Measurements from ENCODE around the gene ATF1. TPM values are rescaled to one million over a fixed set of nuclear protein-coding genes. Genes with fewer than 3 reads are reported as not detected.
"Not testable (repeated sequence)": the region's sequence is repeated elsewhere in the genome, so short reads cannot be mapped to it uniquely, and the experiment has no call there.

The ATF1 gene
- total and polyA plus RNA-seq, 3 experiments from 2014 or later, result 36.8 to 54.0 (median 50.8) TPM

DNA sequence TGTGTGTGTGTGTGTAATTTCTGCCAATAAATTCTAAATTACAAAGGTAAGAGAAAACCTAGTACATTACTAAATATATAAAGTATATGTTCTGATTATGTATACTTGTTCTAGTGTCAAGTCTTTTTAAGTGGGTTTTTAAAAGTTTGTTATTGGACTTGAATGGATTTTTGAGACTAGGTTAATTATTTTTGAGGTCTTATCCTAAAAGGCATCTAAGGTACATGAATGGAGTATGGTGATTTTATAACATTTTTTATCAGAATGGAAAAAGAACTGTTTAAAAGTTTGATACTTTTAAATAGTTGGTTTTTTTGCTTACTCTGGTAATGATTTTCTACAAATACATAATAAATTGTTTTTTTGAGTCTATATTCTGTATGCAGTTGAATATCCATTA lies 56.3 kb downstream of the ATF1 start:
- no peaks in the 10 kb centered on the region for H3K9me3 Mint-ChIP-seq
- Histone ChIP-seq H3K36me3 (ENCODE audit: insufficient read depth, low read length) (peaks cover 5% of the 10 kb centered on the region), H3K27me3 (ENCODE audit: insufficient read depth, low read length, poor library complexity, severe bottlenecking) (no peaks in the 10 kb centered on the region), H3K4me3 (ENCODE audit: low read length) (no peak overlapping the region), H3K27ac (ENCODE audit: low read depth, low read length) (no peak overlapping the region), H3K9me3 (ENCODE audit: low read length) (no peaks in the 10 kb centered on the region), H3K4me1 (ENCODE audit: insufficient read depth, low read length) (no peaks in the 10 kb centered on the region)
- DNase-seq, result no peak
- H3K4me1 Mint-ChIP-seq, result peaks cover 0 to 4% (median 4%) of the 10 kb centered on the region in 3 donors
- H3K27ac Mint-ChIP-seq, result no peak overlapping the region
- no peaks in the 10 kb centered on the region for H3K27me3 Mint-ChIP-seq
- H3K36me3 Mint-ChIP-seq, result peaks cover 6 to 45% (median 15%) of the 10 kb centered on the region in 3 donors
- POLR2A ChIA-PET, result no interaction called here
- no peak overlapping the region for H3K4me3 Mint-ChIP-seq
- CTCF ChIA-PET, result no interaction called here

DNA sequence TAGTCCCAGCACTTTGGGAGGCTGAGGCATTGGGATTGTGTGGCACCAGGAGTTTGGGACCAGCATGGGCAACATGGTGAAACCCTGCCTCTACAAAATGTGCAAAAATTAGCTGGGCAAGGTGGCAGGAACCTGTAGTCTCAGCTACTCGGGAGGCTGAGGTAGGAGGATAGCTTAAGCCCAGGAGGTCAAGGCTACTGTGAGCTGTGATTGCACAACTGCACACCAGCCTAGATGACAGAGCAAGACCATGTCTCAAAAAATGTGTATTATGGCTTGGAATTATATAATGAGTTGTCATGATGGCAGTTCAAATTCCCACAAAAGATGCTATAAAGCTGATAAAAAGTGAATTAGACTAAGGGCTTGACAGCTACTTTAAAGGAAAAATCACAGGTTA lies 58.2 kb downstream of the ATF1 start:
- H3K27me3 ChIP-seq (ENCODE audit: insufficient read depth, low read length, poor library complexity, severe bottlenecking), result no peaks in the 10 kb centered on the region
- ChIA-PET POLR2A (no interaction called here), CTCF (interaction anchor here (1.0 kb wide), 1 partner anchor 205 kb away, joined by 3 read pairs; no protein-coding TSS in a partner anchor)
- H3K27ac Mint-ChIP-seq, result no peak overlapping the region
- no peaks in the 10 kb centered on the region for H3K9me3 ChIP-seq (ENCODE audit: low read length)
- H3K36me3 Mint-ChIP-seq, result peaks cover 0 to 27% (median 8%) of the 10 kb centered on the region in 3 donors
- H3K4me1 ChIP-seq (ENCODE audit: insufficient read depth, low read length), result no peaks in the 10 kb centered on the region
- H3K4me1 Mint-ChIP-seq, result peaks cover 0 to 7% (median 6%) of the 10 kb centered on the region in 3 donors
- no peak overlapping the region for H3K4me3 ChIP-seq (ENCODE audit: low read length)
- H3K27me3 Mint-ChIP-seq, result no peaks in the 10 kb centered on the region
- H3K9me3 Mint-ChIP-seq, result no peaks in the 10 kb centered on the region
- no peak overlapping the region for H3K4me3 Mint-ChIP-seq
- no peaks in the 10 kb centered on the region for H3K36me3 ChIP-seq (ENCODE audit: insufficient read depth, low read length)
- DNase-seq, result no peak
- no peak overlapping the region for H3K27ac ChIP-seq (ENCODE audit: low read depth, low read length)

DNA sequence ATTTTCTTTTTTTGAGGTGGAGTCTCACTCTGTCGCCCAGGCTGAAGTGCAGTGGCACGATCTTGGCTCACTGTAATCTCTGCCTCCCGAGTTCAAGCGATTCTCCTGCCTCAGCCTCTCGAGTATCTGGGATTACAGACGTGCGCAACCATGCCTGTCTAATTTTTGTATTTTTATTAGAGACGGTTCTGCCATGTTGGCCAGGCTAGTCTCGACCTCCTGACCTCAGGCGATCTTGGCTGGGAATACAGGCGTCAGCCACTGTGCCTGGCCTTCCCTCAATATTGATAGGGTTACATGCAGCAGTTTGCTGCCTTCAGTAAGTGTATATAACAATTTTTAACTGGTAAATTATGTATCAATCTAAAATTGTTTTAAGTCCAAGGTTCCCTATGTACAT lies 59.8 kb downstream of the ATF1 start:
- H3K27me3 Mint-ChIP-seq, POLR2A ChIA-PET: not testable (repeated sequence)

DNA sequence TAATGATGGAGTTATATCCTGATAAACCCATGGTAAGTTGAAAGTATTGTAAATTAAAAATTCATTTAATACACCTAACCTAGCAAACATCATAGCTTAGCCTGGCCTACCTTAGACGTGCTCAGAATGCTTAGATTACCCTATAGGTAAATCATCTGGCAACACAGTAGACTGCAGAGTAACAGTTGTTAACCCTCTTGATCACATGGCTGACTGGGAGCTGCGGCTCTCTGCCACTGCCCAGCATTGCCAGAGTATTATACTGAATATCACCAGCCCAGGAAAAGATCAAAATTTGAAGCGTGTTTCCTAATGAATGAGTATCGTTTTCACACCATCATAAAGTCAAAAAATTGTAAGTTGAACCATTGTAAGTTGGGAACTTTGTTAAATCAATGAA lies 61.0 kb downstream of the ATF1 start:
- POLR2A ChIA-PET, result interaction anchor here (0.6 to 0.7 kb wide), 4 partner anchors 19 to 162 kb away, joined by 3 to 5 read pairs (median 3); no protein-coding TSS in a partner anchor
- peak overlapping the region in 1 of 7 donors; percentile 27 for H3K4me3 Mint-ChIP-seq
- no peaks in the 10 kb centered on the region for H3K36me3 ChIP-seq (ENCODE audit: insufficient read depth, low read length)
- peaks cover 0 to 7% (median 6%) of the 10 kb centered on the region in 3 donors for H3K4me1 Mint-ChIP-seq
- DNase-seq, result no peak
- H3K9me3 Mint-ChIP-seq, result no peaks in the 10 kb centered on the region
- no peaks in the 10 kb centered on the region for H3K27me3 Mint-ChIP-seq
- H3K9me3 ChIP-seq (ENCODE audit: low read length), result no peaks in the 10 kb centered on the region
- CTCF ChIA-PET, result interaction anchor here (1.1 to 3.3 kb wide), 7 partner anchors 60 to 203 kb away, joined by 3 to 38 read pairs (median 5); a partner anchor contains a TSS
- H3K27me3 ChIP-seq (ENCODE audit: insufficient read depth, low read length, poor library complexity, severe bottlenecking), result no peaks in the 10 kb centered on the region
- H3K27ac Mint-ChIP-seq, result peak overlapping the region; percentile 34 to 92 (median 76)
- no peak overlapping the region for H3K27ac ChIP-seq (ENCODE audit: low read depth, low read length)
- H3K4me1 ChIP-seq (ENCODE audit: insufficient read depth, low read length), result no peaks in the 10 kb centered on the region
- H3K4me3 ChIP-seq (ENCODE audit: low read length), result no peak overlapping the region
- H3K36me3 Mint-ChIP-seq, result peaks cover 0 to 4% (median 0%) of the 10 kb centered on the region in 3 donors

More for the DNA sequence above, 59.8 kb downstream of the ATF1 start:
- H3K27ac ChIP-seq (ENCODE audit: low read depth, low read length); H3K36me3 ChIP-seq (ENCODE audit: insufficient read depth, low read length); H3K4me3 Mint-ChIP-seq; CTCF ChIA-PET; H3K4me1 Mint-ChIP-seq; H3K9me3 Mint-ChIP-seq; DNase-seq; H3K27me3 ChIP-seq (ENCODE audit: insufficient read depth, low read length, poor library complexity, severe bottlenecking); H3K9me3 ChIP-seq (ENCODE audit: low read length); H3K4me3 ChIP-seq (ENCODE audit: low read length); H3K4me1 ChIP-seq (ENCODE audit: insufficient read depth, low read length): not testable (repeated sequence)
- H3K36me3 Mint-ChIP-seq, result peaks cover 0 to 16% (median 2%) of the 10 kb centered on the region in 3 donors
- H3K27ac Mint-ChIP-seq, result peak overlapping the region in 1 of 8 donors; percentile 14

DNA sequence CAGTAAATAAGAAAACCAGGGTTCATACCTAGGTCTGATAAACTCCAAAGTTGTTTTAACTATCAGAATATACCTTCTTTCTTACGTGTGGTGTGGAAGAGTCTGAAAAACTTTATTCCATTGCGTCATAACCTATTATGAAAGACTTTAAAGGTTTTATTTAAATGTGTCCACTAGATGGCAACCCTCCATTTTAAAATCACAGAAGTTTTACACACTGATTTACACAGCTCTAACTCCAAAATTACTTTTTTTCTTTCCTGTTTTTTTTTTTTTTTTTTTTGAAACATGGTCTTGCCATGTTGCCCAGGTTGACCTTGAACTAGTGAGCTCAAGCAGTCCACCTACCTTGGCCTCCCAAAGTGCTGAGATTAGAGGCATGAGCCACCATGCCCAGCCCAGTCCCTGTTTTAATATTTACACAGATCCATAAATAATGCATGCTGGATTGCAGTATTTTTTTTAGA lies 61.5 kb downstream of the ATF1 start:
- H3K9me3 ChIP-seq (ENCODE audit: low read length), result no peaks in the 10 kb centered on the region
- Mint-ChIP-seq H3K27ac (peak overlapping the region; percentile 34 to 92 (median 76)), H3K4me1 (peaks cover 0 to 7% (median 6%) of the 10 kb centered on the region in 3 donors), H3K27me3 (no peaks in the 10 kb centered on the region), H3K36me3 (peaks cover 0 to 4% (median 0%) of the 10 kb centered on the region in 3 donors), H3K4me3 (peak overlapping the region in 1 of 7 donors; percentile 27), H3K9me3 (no peaks in the 10 kb centered on the region)
- ChIA-PET POLR2A (interaction anchor here (0.6 to 1.0 kb wide), 4 partner anchors 19 to 258 kb away, joined by 3 to 5 read pairs (median 3); partner anchors contain the start of gene CSRNP2), CTCF (interaction anchor here (0.7 to 3.3 kb wide), 9 partner anchors 20 to 202 kb away, joined by 3 to 38 read pairs (median 3); a partner anchor contains a TSS)
- H3K36me3 ChIP-seq (ENCODE audit: insufficient read depth, low read length), result no peaks in the 10 kb centered on the region
- H3K27ac ChIP-seq (ENCODE audit: low read depth, low read length), result no peak overlapping the region
- no peak overlapping the region for H3K4me3 ChIP-seq (ENCODE audit: low read length)
- peak in 2 of 5 donors; percentile 49 to 63 for DNase-seq
- no peaks in the 10 kb centered on the region for H3K27me3 ChIP-seq (ENCODE audit: insufficient read depth, low read length, poor library complexity, severe bottlenecking)
- no peaks in the 10 kb centered on the region for H3K4me1 ChIP-seq (ENCODE audit: insufficient read depth, low read length)

DNA sequence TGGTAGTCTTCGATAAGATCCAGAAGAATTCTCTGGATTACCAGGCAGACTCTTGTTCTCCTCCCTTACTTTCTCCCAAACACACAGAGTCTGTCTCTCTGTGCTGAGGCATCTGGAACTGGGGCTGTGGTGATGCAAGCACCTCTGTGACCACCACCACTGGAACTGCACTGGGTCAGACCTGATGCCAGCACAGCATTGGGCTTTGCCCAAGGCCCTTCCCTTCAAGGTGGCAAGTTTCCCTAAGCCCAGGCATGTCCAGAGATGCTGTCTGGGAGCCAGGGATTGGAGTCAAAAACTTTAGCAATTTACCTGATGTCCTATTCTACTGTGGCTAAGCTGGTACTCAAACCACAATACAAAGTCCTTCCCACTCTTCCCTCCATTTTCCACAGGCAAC lies 64.2 kb downstream of the ATF1 start:
- ChIA-PET POLR2A (no interaction called here), CTCF (no interaction called here)
- Histone ChIP-seq H3K27me3 (ENCODE audit: insufficient read depth, low read length, poor library complexity, severe bottlenecking) (no peaks in the 10 kb centered on the region), H3K36me3 (ENCODE audit: insufficient read depth, low read length) (no peaks in the 10 kb centered on the region), H3K9me3 (ENCODE audit: low read length) (no peaks in the 10 kb centered on the region), H3K27ac (ENCODE audit: low read depth, low read length) (no peak overlapping the region), H3K4me3 (ENCODE audit: low read length) (no peak overlapping the region), H3K4me1 (ENCODE audit: insufficient read depth, low read length) (no peaks in the 10 kb centered on the region)
- no peak for DNase-seq
- H3K4me1 Mint-ChIP-seq, result peaks cover 0 to 7% (median 6%) of the 10 kb centered on the region in 3 donors
- peak overlapping the region in 1 of 8 donors; percentile 51 for H3K27ac Mint-ChIP-seq
- H3K9me3 Mint-ChIP-seq, result peaks cover 0 to 6% (median 2%) of the 10 kb centered on the region in 5 donors
- peaks cover 4 to 11% of the 10 kb centered on the region in 2 donors for H3K27me3 Mint-ChIP-seq
- H3K36me3 Mint-ChIP-seq, result no peaks in the 10 kb centered on the region
- no peak overlapping the region for H3K4me3 Mint-ChIP-seq

DNA sequence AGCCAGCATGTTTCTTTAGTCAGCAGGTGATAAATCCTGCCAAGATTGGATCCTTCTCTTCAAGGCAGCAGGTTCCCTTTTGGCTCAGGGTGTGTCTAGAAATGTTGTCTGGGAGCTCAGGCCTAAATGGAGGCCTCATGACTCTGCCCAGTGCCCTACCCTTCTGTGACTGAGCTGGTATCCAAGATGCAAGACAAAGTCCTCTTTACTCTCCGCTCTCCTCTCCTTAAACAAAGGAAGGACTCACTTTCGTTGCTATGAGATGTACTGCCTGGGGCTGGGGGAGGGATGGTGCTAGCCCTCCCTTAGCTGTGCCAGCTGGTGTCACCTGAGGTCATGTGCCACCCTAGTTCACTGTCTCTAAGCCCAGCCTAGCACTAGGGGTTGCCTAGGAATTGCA lies 65.0 kb downstream of the ATF1 start:
- peaks cover 0 to 7% (median 6%) of the 10 kb centered on the region in 3 donors for H3K4me1 Mint-ChIP-seq
- POLR2A ChIA-PET, result no interaction called here
- DNase-seq, result no peak

DNA sequence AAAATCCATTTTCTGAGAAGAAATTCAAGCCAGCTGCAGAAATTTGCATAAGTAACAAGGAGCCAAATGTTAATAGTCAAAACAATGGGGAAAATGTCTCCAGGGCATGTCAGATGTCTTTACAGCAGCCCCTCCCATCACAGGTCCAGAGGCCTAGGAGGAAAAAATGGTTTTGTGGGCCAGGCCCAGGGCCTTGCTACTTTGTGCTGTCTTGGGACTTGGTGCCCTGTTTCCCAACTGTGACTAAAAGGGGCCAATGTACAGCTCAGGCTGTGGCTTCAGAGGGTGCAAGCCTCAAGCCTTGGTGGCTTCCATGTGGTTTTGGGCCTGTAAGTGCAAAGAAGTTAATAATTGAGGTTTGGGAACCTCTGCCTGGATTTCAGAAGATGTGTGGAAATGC lies 69.9 kb downstream of the ATF1 start:
- H3K27ac ChIP-seq (ENCODE audit: low read depth, low read length); H3K4me3 ChIP-seq (ENCODE audit: low read length); H3K9me3 ChIP-seq (ENCODE audit: low read length); CTCF ChIA-PET; H3K4me1 ChIP-seq (ENCODE audit: insufficient read depth, low read length); DNase-seq; H3K4me1 Mint-ChIP-seq; H3K4me3 Mint-ChIP-seq; H3K36me3 ChIP-seq (ENCODE audit: insufficient read depth, low read length); H3K36me3 Mint-ChIP-seq; POLR2A ChIA-PET; H3K27ac Mint-ChIP-seq; H3K27me3 ChIP-seq (ENCODE audit: insufficient read depth, low read length, poor library complexity, severe bottlenecking): not testable (repeated sequence)
- Mint-ChIP-seq H3K27me3 (peaks cover 14 to 41% of the 10 kb centered on the region in 2 donors), H3K9me3 (peaks cover 6 to 24% (median 10%) of the 10 kb centered on the region in 5 donors)

More for the DNA sequence above, 65.0 kb downstream of the ATF1 start:
- no peaks in the 10 kb centered on the region for H3K9me3 ChIP-seq (ENCODE audit: low read length)
- CTCF ChIA-PET, result no interaction called here
- no peaks in the 10 kb centered on the region for H3K4me1 ChIP-seq (ENCODE audit: insufficient read depth, low read length)
- no peaks in the 10 kb centered on the region for H3K27me3 ChIP-seq (ENCODE audit: insufficient read depth, low read length, poor library complexity, severe bottlenecking)
- Mint-ChIP-seq H3K4me3 (no peak overlapping the region), H3K9me3 (peaks cover 4 to 14% (median 6%) of the 10 kb centered on the region in 5 donors), H3K36me3 (no peaks in the 10 kb centered on the region), H3K27ac (peak overlapping the region in 3 of 8 donors; percentile 26 to 80 (median 64)), H3K27me3 (peaks cover 6 to 16% of the 10 kb centered on the region in 2 donors)
- H3K36me3 ChIP-seq (ENCODE audit: insufficient read depth, low read length), result no peaks in the 10 kb centered on the region
- H3K4me3 ChIP-seq (ENCODE audit: low read length), result no peak overlapping the region
- H3K27ac ChIP-seq (ENCODE audit: low read depth, low read length), result no peak overlapping the region

Data from CD8-positive, alpha-beta memory T cell (primary cell).